Measurements from ENCODE around the gene PIK3R5. TPM values are rescaled to one million over a fixed set of nuclear protein-coding genes. Genes with fewer than 3 reads are reported as not detected.
"Not testable (repeated sequence)": the region's sequence is repeated elsewhere in the genome, so short reads cannot be mapped to it uniquely, and the experiment has no call there.

PIK3R5 gene
- total RNA-seq, 1 experiment from 2014 or later, result not detected

DNA sequence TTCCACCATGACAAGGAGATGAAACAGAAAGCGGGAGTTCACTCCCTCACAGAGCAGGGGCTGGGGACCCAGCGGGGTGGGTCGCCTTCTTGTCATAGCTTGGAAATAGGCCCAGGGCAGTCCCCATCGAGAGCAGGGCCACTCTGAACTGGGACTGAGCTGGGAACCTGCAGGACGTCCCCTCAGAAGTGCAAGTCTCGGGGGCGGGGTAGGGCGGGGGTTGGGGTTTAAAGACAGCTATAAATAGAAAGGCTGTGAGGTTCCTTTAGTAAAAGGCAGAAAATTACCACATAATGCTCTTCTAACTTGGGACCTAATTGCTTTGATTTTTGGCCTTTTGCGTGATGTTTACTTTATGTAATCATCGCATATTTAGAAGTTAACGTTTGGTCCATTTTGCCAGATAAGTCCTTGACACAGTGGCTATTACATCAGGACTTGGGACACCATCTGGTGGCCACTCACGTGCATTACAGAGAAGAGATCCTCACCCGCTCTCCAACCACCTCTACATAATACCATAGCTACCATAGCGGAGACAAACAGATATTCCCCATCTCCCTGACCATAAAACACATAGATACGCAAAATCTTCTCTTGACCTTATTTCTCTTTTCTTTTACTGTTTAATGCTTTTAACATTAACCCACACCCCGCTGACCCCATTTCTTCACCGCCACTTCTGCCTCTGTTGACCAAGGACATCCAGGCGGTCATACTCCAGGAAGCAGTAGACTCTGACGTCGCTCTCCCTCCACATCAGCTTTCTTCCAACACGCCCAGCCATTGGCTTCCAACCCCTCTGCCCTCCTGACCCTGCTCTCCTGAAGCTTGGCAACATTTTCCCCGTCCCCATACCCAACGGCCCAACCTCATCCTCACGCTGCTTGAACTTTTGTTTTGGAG, 70.6 kb downstream of the PIK3R5 start:
- Histone ChIP-seq H3K27me3 (no peaks in the 10 kb centered on the region), H3K4me3 (no peak overlapping the region), H3K36me3 (no peaks in the 10 kb centered on the region), H3K9me3 (replicated peaks) (no peaks in the 10 kb centered on the region), H3K27ac (no peak overlapping the region), H3K4me1 (no peaks in the 10 kb centered on the region)
- DNase-seq, result peak; percentile 20 to 59

DNA sequence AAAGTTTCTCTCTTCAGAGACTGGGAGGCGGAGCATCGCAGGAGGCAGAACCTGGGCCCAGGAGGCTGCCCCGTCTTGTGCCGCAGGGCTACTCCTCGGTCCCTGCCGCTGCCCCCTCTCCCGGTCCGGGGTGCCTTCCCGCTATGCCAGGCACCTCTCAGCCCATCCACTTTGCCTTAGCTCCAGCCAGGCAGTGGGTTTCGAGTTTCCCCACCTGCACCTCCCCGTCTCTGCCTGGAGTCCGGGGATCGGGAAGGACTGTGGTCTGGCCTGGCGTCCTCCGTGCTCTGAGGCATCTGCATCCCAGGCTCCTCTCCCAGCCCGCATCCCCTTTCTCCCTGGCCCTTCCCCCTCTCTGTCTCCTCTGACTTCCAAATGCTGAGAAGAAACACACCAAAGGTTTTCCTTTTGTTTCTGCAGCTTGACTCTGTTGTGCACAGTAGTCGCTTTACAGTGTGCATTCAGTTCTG, 71.3 kb downstream of the PIK3R5 start:
- no peak overlapping the region for H3K27ac ChIP-seq
- H3K4me1 ChIP-seq, result no peaks in the 10 kb centered on the region
- H3K27me3 ChIP-seq, result no peaks in the 10 kb centered on the region
- no peak overlapping the region for H3K4me3 ChIP-seq
- H3K9me3 ChIP-seq (replicated peaks), result no peaks in the 10 kb centered on the region
- no peak for DNase-seq
- H3K36me3 ChIP-seq, result no peaks in the 10 kb centered on the region

DNA sequence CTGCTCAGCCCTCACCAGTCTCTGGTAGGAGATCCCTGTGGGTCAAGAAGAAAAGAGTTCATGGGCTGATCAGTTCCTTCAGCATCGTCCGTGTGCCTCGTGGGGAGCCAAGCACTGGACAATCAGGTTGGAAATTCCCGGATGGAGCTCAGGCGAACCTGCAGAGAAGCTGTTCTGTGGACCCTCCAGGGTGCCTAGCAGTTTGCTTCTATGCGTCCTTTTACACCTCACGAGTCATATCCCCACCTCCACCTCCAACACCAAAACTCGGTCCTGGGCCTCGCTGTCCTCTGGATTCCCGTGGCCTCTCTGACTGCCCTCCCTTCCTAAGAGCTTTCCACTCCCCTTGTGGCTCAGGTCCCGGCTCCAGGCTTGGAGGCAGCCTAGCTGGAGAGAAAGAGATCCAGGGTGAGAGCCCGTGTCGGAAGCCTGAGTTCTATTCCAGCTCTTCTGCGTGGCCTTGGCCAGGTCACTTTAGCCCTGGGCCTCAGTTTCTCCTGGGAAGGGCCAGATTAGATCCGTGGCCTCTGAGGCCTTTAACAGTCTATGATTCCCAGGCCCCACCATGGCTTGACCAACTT, 71.8 kb downstream of the PIK3R5 start:
- Histone ChIP-seq H3K27ac (no peak overlapping the region), H3K27me3 (no peaks in the 10 kb centered on the region), H3K36me3 (no peaks in the 10 kb centered on the region), H3K4me3 (no peak overlapping the region), H3K9me3 (replicated peaks) (no peaks in the 10 kb centered on the region), H3K4me1 (no peaks in the 10 kb centered on the region)
- no peak for DNase-seq

DNA sequence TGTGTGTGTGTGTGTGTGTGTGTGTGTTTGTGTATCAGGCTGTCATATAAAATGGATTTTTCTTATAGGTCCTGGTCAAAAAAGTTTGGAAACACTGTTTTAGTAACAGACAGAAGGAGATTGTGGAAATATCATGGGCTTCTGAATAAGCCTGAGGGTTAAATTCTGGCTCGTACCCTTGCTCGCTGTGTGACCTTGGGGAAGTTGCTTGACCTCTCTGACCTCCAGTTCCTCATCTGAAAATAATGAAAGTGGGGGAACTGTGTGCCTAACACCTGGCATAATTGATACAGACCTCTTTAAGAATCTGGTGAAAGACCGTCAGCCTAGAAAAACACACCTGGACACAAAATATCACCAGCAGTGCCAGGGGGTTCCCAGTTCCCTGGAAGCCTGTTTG, 72.4 kb downstream of the PIK3R5 start:
- no peaks in the 10 kb centered on the region for H3K4me1 ChIP-seq
- H3K36me3 ChIP-seq, result no peaks in the 10 kb centered on the region
- no peak for DNase-seq
- no peaks in the 10 kb centered on the region for H3K9me3 ChIP-seq (replicated peaks)
- H3K4me3 ChIP-seq, result no peak overlapping the region
- no peaks in the 10 kb centered on the region for H3K27me3 ChIP-seq
- H3K27ac ChIP-seq, result no peak overlapping the region

DNA sequence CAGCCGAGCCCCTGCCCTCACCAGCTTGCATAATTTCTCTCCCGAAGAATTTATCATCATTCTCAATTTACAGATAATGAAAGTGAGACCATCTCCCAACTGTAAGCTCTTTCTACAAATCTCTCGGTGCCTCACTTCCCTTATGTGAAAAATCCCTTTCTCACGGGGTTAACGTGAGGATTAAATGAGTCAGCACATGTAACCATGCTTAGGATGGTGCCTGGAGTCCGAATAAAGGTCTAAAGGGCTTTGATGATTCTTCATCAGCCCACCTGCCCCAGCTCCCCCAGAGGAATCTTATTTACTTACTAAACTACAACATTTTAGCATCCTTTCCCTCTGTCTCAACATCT, 73.2 kb downstream of the PIK3R5 start:
- H3K9me3 ChIP-seq (replicated peaks), result no peaks in the 10 kb centered on the region
- H3K4me1 ChIP-seq, result no peaks in the 10 kb centered on the region
- H3K27me3 ChIP-seq, result no peaks in the 10 kb centered on the region
- no peak overlapping the region for H3K27ac ChIP-seq
- H3K4me3 ChIP-seq, result no peak overlapping the region
- DNase-seq, result no peak
- no peaks in the 10 kb centered on the region for H3K36me3 ChIP-seq

DNA sequence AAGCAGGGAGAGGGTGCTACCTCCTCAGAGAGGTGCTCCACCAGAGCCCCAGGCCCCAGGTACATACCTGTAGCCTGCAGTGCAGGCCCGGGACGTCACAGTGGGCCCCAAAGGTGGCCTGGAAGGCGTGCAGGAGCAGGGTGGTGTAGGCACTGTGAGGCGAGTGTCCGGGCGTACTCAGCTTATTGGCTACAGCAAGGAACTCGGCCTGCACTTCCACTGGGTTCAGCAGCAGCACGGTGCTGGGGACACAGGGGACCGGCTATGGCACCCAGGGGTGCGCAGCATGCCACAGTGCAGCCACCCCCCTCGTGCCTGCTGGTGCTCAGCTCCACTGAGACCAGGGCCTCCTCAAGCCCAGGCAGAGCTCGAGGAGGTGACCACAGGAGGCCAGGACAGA, 74.8 kb downstream of the PIK3R5 start:
- Histone ChIP-seq H3K27ac (no peak overlapping the region), H3K4me1 (no peaks in the 10 kb centered on the region), H3K36me3 (no peaks in the 10 kb centered on the region), H3K4me3 (no peak overlapping the region), H3K9me3 (replicated peaks) (no peaks in the 10 kb centered on the region), H3K27me3 (no peaks in the 10 kb centered on the region)
- no peak for DNase-seq

DNA sequence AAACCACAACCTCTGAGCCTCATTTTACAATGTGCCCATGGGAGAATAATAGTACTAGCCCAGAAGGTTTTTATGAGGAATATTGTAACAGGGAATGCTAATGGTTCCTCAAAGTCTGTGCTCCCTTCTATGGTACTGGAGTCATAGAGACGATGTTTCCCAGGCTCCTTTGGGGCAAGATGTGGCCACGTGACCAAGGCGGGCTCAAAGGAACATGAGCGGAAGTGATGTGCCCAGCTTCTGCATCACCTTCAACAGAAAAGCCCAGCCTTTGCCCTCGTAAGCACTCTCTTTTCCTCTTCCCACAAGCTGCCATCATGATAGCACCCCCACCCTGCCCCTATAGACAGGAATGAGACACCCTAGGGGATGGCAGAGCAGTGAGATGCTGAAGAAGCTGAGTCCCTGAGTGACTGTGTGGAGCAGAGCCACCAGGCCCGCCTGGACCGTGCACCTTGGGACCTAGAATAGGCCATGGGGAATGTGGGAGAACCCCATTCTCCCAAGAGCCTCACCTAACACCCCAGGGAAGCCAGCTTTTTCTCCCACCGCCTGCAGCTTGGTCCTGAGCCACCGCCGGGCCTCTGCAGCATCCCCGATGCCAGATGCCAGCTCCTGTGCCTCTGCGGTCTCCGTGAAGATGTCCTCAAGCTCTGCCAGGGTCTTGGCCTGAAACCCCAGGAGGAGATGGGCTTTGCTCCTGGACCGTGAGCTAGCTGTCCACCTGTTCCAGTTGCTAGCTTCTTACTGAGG, 75.9 kb downstream of the PIK3R5 start:
- H3K9me3 ChIP-seq (replicated peaks), result no peaks in the 10 kb centered on the region
- no peak for DNase-seq
- no peaks in the 10 kb centered on the region for H3K27me3 ChIP-seq
- no peaks in the 10 kb centered on the region for H3K4me1 ChIP-seq
- H3K4me3 ChIP-seq, result no peak overlapping the region
- H3K27ac ChIP-seq, result no peak overlapping the region
- no peaks in the 10 kb centered on the region for H3K36me3 ChIP-seq

DNA sequence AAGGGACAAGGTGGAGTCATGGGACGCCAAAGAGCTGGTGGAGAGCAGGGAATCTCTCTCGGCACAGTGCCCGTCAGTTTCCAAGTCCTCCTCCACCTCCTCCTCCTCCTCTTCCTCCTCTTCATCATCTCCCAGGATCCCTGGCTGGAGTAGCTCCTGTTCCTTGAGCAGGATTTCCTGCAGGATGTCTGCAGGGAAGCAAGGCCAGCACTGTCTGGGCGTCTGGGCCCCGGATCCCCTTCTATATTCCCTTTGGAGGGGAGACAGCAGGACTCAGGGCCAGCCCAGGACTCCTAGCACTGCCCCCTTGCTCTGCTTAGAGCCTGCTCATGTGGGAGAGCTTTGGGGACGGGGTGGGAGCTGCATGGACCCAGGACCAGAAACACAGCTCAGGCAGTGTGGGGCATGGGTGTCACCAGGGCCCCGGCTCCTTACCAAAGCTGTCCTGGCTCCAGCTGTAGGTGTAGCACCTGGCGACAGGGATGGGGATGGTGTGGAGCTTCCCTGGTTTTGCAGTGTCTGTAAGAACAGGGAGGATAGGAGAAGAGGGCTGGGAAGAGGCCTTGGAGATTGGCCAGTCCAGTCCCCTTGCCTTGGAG, 76.7 kb downstream of the PIK3R5 start:
- no peak for DNase-seq
- Histone ChIP-seq H3K4me3 (no peak overlapping the region), H3K9me3 (replicated peaks) (no peaks in the 10 kb centered on the region), H3K4me1 (no peaks in the 10 kb centered on the region), H3K27me3 (no peaks in the 10 kb centered on the region), H3K27ac (no peak overlapping the region), H3K36me3 (no peaks in the 10 kb centered on the region)

DNA sequence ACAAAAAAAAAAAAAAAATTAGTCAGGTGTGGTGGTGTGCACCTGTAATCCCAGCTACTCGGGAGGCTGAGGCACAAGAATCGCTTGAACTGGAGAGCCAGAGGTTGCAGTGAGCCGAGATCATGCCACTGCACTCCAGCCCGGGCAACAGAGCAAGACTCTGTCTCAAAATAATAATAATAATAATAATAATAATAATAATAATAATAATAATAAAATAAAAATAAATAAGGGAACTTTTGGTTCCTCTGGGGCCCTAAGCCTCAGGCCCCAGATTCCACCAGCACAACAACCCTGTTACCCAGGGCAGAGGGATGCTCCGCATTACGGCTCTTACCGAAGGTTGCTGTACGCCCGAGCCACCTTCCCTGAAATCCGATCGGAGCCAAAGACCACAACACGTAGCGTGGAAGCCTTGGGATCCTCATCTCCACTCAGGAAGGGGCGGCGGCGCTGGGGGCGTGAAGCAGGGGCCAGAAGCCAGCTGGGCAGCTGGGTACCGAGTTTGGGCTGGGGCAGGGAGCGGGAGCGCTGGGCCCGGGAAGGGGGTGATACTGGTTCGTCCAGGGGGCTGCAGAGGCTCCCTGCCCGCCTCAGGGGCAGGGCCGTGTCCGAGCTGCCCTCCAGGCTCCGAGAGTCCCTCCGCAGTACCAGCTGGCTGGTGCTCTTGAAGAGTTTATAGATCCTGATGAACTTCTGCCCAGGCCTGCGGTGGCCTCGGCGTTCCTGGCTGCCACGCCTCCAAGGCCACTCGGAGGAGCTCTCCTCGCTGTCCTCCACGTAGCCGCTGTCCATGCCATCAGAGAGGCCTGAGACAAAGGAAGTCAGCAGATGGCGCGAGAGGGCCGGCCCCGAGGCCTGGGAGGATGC, 77.4 kb downstream of the PIK3R5 start:
- Histone ChIP-seq H3K4me3 (no peak overlapping the region), H3K9me3 (replicated peaks) (no peaks in the 10 kb centered on the region), H3K4me1 (no peaks in the 10 kb centered on the region), H3K36me3 (no peaks in the 10 kb centered on the region), H3K27me3 (no peaks in the 10 kb centered on the region), H3K27ac (no peak overlapping the region)
- peak; percentile 52 to 60 for DNase-seq

DNA sequence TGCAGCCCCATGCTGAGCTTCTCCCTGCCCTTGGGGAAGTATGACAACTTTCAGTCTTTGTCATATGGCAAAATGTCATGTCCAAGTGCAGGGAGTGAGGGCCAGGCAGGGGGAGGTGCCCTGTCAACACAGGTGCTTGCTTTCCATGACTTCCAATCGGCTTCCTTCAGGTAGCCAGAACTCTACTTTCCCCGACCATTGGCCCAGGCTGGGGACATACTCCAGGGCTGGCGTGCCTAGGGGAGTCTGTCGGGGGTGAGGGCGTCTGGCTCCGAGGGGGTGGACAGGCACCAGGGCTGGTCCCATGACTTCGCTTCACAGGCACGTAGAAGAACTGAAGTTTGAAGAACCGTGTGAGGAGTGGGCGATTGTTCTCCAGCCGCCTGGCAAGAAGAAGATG, 78.2 kb downstream of the PIK3R5 start:
- Histone ChIP-seq H3K27ac (no peak overlapping the region), H3K4me1 (no peaks in the 10 kb centered on the region), H3K9me3 (replicated peaks) (no peaks in the 10 kb centered on the region), H3K27me3 (no peaks in the 10 kb centered on the region), H3K4me3 (no peak overlapping the region), H3K36me3 (no peaks in the 10 kb centered on the region)
- DNase-seq, result no peak

DNA sequence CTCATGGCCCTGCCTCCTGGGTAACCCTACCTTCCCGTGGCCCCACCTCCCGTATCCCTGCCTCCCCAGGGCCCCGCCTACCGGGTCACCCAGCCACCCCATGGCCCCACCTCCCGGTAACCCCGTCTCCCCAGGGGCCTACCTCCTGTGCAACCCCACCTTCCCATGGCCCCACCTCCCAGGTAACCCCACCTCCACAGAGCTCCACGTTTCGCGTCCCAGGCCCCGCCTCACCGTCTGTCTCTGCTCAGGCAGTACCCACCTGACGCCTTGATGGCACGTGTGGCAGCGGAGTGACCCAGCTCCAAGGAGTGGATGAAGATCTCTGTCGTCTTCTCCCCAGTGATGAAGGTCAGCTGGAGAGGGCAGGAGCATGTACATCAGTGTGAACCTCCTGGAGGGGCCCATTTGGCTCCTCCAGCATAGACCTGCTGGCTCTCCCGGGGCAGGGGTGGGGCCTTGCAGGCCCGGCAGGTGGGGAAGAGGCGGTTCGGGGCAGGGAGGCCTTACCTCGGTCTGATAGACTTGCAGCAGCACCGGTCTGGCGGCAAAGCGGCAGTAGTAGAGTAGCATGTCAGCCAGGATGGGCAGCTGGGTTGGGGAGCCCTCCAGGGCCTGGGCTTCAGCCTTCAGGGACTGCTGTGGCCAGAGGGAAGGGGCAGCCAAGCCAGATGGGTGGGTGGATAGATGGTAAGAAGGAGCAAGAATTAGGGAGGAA, 79.4 kb downstream of the PIK3R5 start:
- no peak overlapping the region for H3K4me3 ChIP-seq
- H3K4me1 ChIP-seq, result no peaks in the 10 kb centered on the region
- no peaks in the 10 kb centered on the region for H3K36me3 ChIP-seq
- no peaks in the 10 kb centered on the region for H3K27me3 ChIP-seq
- DNase-seq, result no peak
- H3K9me3 ChIP-seq (replicated peaks), result no peaks in the 10 kb centered on the region
- H3K27ac ChIP-seq, result no peak overlapping the region

DNA sequence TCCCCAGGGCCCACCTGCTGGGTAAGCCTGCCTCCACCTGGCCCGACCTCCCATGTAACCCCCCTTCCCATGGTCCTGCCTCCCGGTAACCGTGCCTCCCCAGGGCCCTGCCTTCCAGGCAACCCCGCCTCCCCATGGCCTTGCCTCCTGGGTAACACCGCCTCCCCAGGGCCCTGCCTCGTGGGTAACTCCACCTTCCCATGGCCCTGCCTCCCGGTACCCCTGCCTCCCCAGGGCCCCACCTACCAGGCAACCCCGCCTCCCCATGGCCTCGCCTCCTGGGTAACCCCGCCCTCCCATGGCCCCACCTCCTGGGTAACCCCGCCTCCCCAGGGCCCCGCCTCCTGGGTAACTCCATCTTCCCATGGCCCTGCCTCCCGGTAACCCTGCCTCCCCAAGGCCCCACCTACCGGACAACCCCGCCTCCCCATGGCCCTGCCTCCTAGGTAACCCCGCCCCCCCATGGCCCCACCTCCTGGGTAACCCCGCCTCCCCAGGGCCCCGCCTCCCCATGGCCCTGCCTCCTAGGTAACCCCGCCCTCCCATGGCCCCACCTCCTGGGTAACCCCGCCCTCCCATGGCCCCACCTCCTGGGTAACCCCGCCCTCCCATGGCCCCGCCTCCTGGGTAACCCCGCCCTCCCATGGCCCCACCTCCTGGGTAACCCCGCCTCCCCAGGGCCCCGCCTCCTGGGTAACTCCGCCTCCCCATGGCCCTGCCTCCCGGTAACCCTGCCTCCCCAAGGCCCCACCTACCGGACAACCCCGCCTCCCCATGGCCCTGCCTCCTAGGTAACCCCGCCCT, 80.1 kb downstream of the PIK3R5 start:
- not testable (repeated sequence) for H3K27me3 ChIP-seq; H3K27ac ChIP-seq; DNase-seq; H3K9me3 ChIP-seq (replicated peaks); H3K36me3 ChIP-seq; H3K4me3 ChIP-seq; H3K4me1 ChIP-seq

DNA sequence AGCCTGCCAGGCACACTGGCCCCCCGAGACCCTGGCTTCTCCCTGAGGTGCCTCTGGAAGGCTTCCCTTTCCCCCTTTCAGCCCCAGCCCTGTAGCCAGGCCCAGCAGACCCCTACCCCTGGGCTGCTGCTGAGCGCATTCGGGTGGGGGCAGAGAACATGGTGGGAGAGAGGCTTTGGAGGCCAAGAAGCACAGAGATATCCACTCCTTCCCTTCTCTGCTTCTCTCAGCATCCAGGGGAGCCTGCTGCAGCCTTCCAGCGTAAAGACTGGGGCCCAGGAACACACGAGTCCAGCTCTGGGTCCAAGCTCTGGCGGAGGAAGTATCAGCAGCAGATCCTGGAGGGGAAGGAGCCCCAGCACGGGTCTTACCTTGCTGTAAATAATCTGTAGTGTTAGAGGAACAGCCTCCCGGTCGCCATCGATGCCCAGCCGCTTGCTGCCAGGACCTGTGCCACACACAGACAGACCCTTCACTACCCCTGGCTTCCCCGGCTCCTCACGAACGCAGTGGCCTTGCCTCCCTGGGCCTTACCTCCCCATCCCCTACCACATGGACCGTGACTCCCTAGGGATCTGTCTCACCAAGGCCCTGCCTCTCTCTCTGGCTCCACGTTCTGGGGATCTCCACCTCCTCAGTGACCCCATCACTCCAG, 81.0 kb downstream of the PIK3R5 start:
- H3K36me3 ChIP-seq, result no peaks in the 10 kb centered on the region
- DNase-seq, result no peak
- H3K9me3 ChIP-seq (replicated peaks), result no peaks in the 10 kb centered on the region
- no peak overlapping the region for H3K27ac ChIP-seq
- H3K4me1 ChIP-seq, result no peaks in the 10 kb centered on the region
- no peaks in the 10 kb centered on the region for H3K27me3 ChIP-seq
- no peak overlapping the region for H3K4me3 ChIP-seq

All from SJCRH30 (cell line).